Thoracic aorta (tissue), 2 donors: Measurements from ENCODE around the gene TNFRSF6B. TPM values are rescaled to one million over a fixed set of nuclear protein-coding genes. Genes with fewer than 3 reads are reported as not detected.

Experiments
- ATAC-seq: fragments of 150-250 bp; one replicate; pipeline ENCODE4 v1.8.0; 2017; ENCODE audit warnings: low read depth; ENCODE audit not compliant: insufficient number of reproducible peaks, low FRiP score
- DNase-seq: peaks from one replicate; pipeline ENCODE4 v3.0.0-alpha.2; 2020; ENCODE audit warnings: low spot score
- H3K27ac ChIP-seq, 2 donors: fragments of 200-600 bp; sonication (generic); 1 replicate in 1 of 2; 2 replicates in 1 of 2; pipeline ENCODE4 v1.5.1; 2016; ENCODE audit warnings: mild to moderate bottlenecking in 2 of 2, moderate library complexity in 2 of 2
- H3K27me3 ChIP-seq: fragments of 200-600 bp; sonication (generic); replicated peaks from 2 replicates; pipeline ENCODE4 v1.6.0; 2016; ENCODE audit warnings: mild to moderate bottlenecking; ENCODE audit not compliant: insufficient read depth
- H3K36me3 ChIP-seq: fragments of 200-600 bp; sonication (generic); one replicate; pipeline ENCODE4 v1.5.1; 2016
- H3K4me1 ChIP-seq, 2 donors: fragments of 200-600 bp; sonication (generic); 1 replicate in 1 of 2; 2 replicates in 1 of 2; pipeline versions ENCODE4 v1.5.1 to v1.6.0; 2016; ENCODE audit warnings: low read depth in 2 of 2, mild to moderate bottlenecking in 1 of 2; ENCODE audit not compliant: control insufficient read depth in 1 of 2
- H3K4me3 ChIP-seq: fragments of 200-600 bp; sonication (generic); 2 replicates; pipeline ENCODE4 v1.5.1; 2016; ENCODE audit warnings: mild to moderate bottlenecking
- H3K9me3 ChIP-seq: fragments of 200-600 bp; sonication (generic); 2 replicates; pipeline ENCODE4 v1.5.1; 2016
- CTCF ChIP-seq: fragments of 200-600 bp; sonication (generic); IDR thresholded peaks from one replicate; pipeline ENCODE4 v1.5.1; 2019; ENCODE audit warnings: antibody characterized with exemption
- total RNA-seq, 2 donors: library from RNA; depleted of rRNA; stranded (reverse); fragments of >200 nt; gene quantifications; one replicate each; pipeline versions ENCODE4 v1.1.0 to v1.2.3, GENCODE V29; 2016

TNFRSF6B gene
- total RNA-seq, 2 donors from 2014 or later = 32.9 to 98.9 TPM

DNA sequence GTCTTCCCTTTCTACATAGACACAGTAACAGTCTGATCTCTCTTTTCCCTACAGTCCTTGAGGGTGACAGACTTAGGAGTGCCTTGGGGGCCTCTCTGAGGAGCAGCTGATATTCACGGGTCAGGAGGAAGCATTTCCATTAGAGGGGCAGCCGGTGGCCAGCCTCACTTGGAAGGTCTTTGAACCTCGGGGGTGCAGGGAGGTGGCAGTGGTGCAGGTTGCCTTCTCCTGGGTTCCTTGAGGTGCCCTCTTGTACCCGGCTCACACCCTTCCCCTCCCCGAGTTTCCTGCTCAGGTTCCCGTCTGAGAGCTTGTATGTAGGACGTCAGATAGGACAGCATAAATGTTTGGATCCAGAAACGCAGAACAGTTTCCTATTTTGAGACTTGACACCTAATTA, 35.8 kb upstream of the TNFRSF6B start:
- Histone ChIP-seq H3K9me3 (no peaks in the 10 kb centered on the region), H3K27ac (no peak overlapping the region), H3K4me3 (no peak overlapping the region), H3K27me3 (no peaks in the 10 kb centered on the region), H3K4me1 (peaks cover 11 to 22% of the 10 kb centered on the region in 2 donors), H3K36me3 (peaks cover 18% of the 10 kb centered on the region)
- no peak for TF ChIP-seq CTCF
- no peak for ATAC-seq
- DNase-seq = no peak

- no peaks in the 10 kb centered on the region for H3K9me3 ChIP-seq
- TF ChIP-seq CTCF = no peak
- DNase-seq = no peak
- peaks cover 19% of the 10 kb centered on the region for H3K36me3 ChIP-seq
- no peak overlapping the region for H3K27ac ChIP-seq
- no peaks in the 10 kb centered on the region for H3K27me3 ChIP-seq
- peaks cover 11 to 22% of the 10 kb centered on the region in 2 donors for H3K4me1 ChIP-seq
- H3K4me3 ChIP-seq = no peak overlapping the region
- no peak for ATAC-seq
Measured at GRCh38 chr20:63661108-63661507, 35.3 kb upstream of the TNFRSF6B start.

DNA sequence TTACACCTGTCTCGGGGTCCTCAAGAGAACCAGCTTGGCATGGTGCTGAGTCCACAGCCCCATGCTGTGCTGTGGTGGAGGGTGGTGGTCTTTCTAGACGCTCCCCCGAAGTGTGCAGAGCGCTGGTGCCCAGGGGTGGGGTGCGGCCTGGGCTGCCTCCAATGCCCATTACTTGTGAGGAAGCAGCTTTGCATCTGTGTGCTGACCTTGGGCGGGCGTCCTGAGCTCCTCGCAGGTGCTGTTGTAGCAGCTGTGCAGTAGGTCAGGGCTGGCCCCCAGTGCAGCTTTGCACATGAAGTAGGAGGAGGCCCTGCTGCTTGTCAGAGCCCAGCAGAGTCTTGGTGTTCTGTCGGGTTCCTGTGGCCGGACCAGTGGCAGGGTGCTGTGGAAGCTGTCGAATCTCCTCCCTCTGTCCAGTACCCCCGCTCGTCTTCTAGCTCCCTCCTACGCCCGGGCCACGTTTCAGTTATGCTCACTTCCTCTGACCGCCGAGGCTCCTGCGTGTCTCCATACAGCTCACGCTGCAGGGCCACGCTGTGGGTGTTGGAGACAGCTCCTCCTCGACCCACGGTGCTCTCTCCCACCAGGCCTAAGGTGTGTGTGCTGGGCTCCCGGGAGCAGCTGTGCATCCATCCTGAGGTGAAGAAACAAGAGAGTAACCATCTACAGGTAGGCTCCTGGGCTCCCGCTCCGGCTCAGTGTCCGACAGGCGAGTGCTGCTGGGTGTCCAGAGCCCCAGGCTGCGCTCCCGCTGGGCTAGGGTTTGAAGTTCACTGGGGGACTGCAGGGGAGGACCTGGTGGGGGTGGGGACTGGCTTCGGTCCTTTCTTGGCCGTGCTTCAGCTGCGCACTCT, 34.3 kb upstream of the TNFRSF6B start:
- Histone ChIP-seq H3K4me1 (peaks cover 11 to 17% of the 10 kb centered on the region in 2 donors), H3K9me3 (no peaks in the 10 kb centered on the region), H3K27ac (no peak overlapping the region), H3K36me3 (peaks cover 27% of the 10 kb centered on the region), H3K27me3 (no peaks in the 10 kb centered on the region), H3K4me3 (no peak overlapping the region)
- DNase-seq (no peak), ATAC-seq (no peak)
- no peak for TF ChIP-seq CTCF

DNA sequence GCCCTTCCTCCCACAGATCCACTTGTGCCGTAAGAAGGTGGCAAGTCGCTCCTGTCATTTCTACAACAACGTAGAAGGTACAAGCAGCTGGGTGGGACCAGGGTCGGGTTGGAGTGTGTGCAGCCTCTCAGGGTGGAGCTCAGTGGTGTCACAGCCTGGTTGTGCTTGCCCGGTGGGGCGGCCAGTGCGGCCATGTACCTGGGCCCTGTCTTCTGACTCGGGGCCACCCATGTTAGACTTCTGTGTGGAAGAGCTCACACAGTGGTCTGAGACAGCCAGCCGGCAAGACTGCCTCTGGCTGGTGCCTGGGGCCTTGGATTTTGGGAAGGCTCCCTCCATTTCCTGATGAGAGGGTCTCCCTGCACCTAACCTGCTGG, 33.7 kb upstream of the TNFRSF6B start:
- no peak for TF ChIP-seq CTCF
- H3K27ac ChIP-seq = no peak overlapping the region
- no peaks in the 10 kb centered on the region for H3K9me3 ChIP-seq
- no peak overlapping the region for H3K4me3 ChIP-seq
- H3K27me3 ChIP-seq = no peaks in the 10 kb centered on the region
- no peak for ATAC-seq
- H3K36me3 ChIP-seq = peaks cover 32% of the 10 kb centered on the region
- peaks cover 7 to 11% of the 10 kb centered on the region in 2 donors for H3K4me1 ChIP-seq
- no peak for DNase-seq

GRCh38 chr20:63663332-63664066, 33.0 kb upstream of the TNFRSF6B start:
- no peak for DNase-seq
- Histone ChIP-seq H3K9me3 (no peaks in the 10 kb centered on the region), H3K27ac (no peak overlapping the region), H3K36me3 (peaks cover 39% of the 10 kb centered on the region), H3K4me1 (peaks cover 7 to 9% of the 10 kb centered on the region in 2 donors), H3K27me3 (no peaks in the 10 kb centered on the region), H3K4me3 (no peak overlapping the region)
- no peak for ATAC-seq
- no peak for TF ChIP-seq CTCF
